Erythroblast (primary cell): ENCODE measurements around the gene PKD1L1.

Experiments used
- GATA1 ChIP-seq: IDR thresholded peaks from 2 replicates; pipeline ENCODE4 v1.6.1; 2011; ENCODE audit warnings: low read depth, mild to moderate bottlenecking, control low read depth, low read length, moderate library complexity
- POLR2A ChIP-seq: IDR thresholded peaks from 2 replicates; pipeline ENCODE4 v1.6.1; 2011; ENCODE audit warnings: mild to moderate bottlenecking, low read length

GRCh38 chr7:47839381-47839780, 108.9 kb downstream of the PKD1L1 start:
- TF ChIP-seq POLR2A (no peak), GATA1 (no peak)
